WTC11 (cell line): ENCODE measurements around the gene EXOC3L2. TPM values are rescaled to one million over a fixed set of nuclear protein-coding genes. Genes with fewer than 3 reads are reported as not detected.

ENCODE experiments used
- ATAC-seq: fragments of 200-7000 bp; cut with Tn5 transposase; 2 replicates; pipeline ENCODE4 v1.10.0; 2021; ENCODE audit warnings: mild to moderate bottlenecking, moderate library complexity
- CTCF ChIA-PET: fragments of 300-600 bp; sonication (Branson Sonifier 250); formaldehyde crosslinking; loops from one replicate; lab custom pipeline; 2021; ENCODE audit warnings: antibody characterized with exemption; lab: Charles Lee
- POLR2A ChIA-PET: fragments of 350-600 bp; sonication (Branson Sonifier 250); formaldehyde crosslinking; loops from one replicate; lab custom pipeline; 2021; ENCODE audit warnings: antibody characterized with exemption; lab: Charles Lee
- DNase-seq: peaks from one replicate; pipeline ENCODE4 v3.0.0; 2021; ENCODE audit warnings: low spot score
- H3K27ac Mint-ChIP-seq: 2 replicates; pipeline ENCODE4 v1.8.0; 2021; ENCODE audit warnings: mixed read lengths
- H3K27me3 Mint-ChIP-seq: 2 replicates; pipeline ENCODE4 v1.8.0; 2021; ENCODE audit warnings: low read depth, mild to moderate bottlenecking, moderate library complexity, mixed read lengths
- H3K36me3 Mint-ChIP-seq: 2 replicates; pipeline ENCODE4 v1.8.0; 2021; ENCODE audit warnings: mixed read lengths
- H3K4me1 Mint-ChIP-seq: 2 replicates; pipeline ENCODE4 v1.8.0; 2022; ENCODE audit warnings: mixed read lengths
- H3K4me3 Mint-ChIP-seq: 2 replicates; pipeline ENCODE4 v1.8.0; 2021; ENCODE audit warnings: mild to moderate bottlenecking, moderate library complexity, mixed read lengths
- H3K9me3 Mint-ChIP-seq: 2 replicates; pipeline ENCODE4 v1.8.0; 2021; ENCODE audit warnings: mixed read lengths
- AR ChIP-seq: fragments of 250-450 bp; sonication (Bioruptor Pico); IDR thresholded peaks from 2 replicates; pipeline ENCODE4 v1.9.0; 2021; ENCODE audit warnings: mild to moderate bottlenecking
- ATF2 ChIP-seq: sonication (generic); formaldehyde crosslinking; IDR thresholded peaks from 2 replicates; pipeline ENCODE4 v1.8.1; 2022; ENCODE audit warnings: low read depth, missing genetic modification reagents, borderline replicate concordance
- E2F5 ChIP-seq: sonication (generic); formaldehyde crosslinking; IDR thresholded peaks from 2 replicates; pipeline ENCODE4 v1.8.1; 2022; ENCODE audit warnings: mild to moderate bottlenecking, moderate library complexity, missing genetic modification reagents
- ESRRA ChIP-seq: sonication (generic); formaldehyde crosslinking; IDR thresholded peaks from 2 replicates; pipeline ENCODE4 v1.8.1; 2022; ENCODE audit warnings: mild to moderate bottlenecking, missing genetic modification reagents, borderline replicate concordance
- GTF2I ChIP-seq: fragments of 250-450 bp; sonication (Bioruptor Pico); conservative IDR thresholded peaks from 2 replicates; pipeline ENCODE4 v1.4.0; 2021; ENCODE audit warnings: mild to moderate bottlenecking
- HMGA2 ChIP-seq: fragments of 250-450 bp; sonication (Bioruptor Pico); IDR thresholded peaks from 2 replicates; pipeline ENCODE4 v1.4.0; 2021; ENCODE audit warnings: mild to moderate bottlenecking, moderate library complexity
- IRF1 ChIP-seq: sonication (generic); formaldehyde crosslinking; IDR thresholded peaks from 2 replicates; pipeline ENCODE4 v1.8.0; 2023; ENCODE audit warnings: missing genetic modification reagents
- JUN ChIP-seq: sonication (generic); formaldehyde crosslinking; IDR thresholded peaks from 2 replicates; pipeline ENCODE4 v1.8.0; 2023; ENCODE audit warnings: mild to moderate bottlenecking, missing genetic modification reagents
- KAT7 ChIP-seq: sonication (generic); formaldehyde crosslinking; IDR thresholded peaks from 2 replicates; pipeline ENCODE4 v1.8.1; 2023; ENCODE audit warnings: missing genetic modification reagents, mild to moderate bottlenecking, borderline replicate concordance
- NFYB ChIP-seq: sonication (generic); formaldehyde crosslinking; conservative IDR thresholded peaks from 2 replicates; pipeline ENCODE4 v1.8.0; 2022; ENCODE audit warnings: low read depth, missing genetic modification reagents
- NR1H2 ChIP-seq: sonication (generic); formaldehyde crosslinking; IDR thresholded peaks from 2 replicates; pipeline ENCODE4 v1.9.0; 2021; ENCODE audit warnings: mild to moderate bottlenecking, moderate library complexity, missing genetic modification reagents
- RELA ChIP-seq: sonication (generic); formaldehyde crosslinking; IDR thresholded peaks from 2 replicates; pipeline ENCODE4 v1.8.1; 2022; ENCODE audit warnings: missing genetic modification reagents, mild to moderate bottlenecking, borderline replicate concordance
- SMAD4 ChIP-seq: sonication (generic); formaldehyde crosslinking; IDR thresholded peaks from 2 replicates; pipeline ENCODE4 v1.8.0; 2022; ENCODE audit warnings: mild to moderate bottlenecking, missing genetic modification reagents
- SOX15 ChIP-seq: fragments of 250-450 bp; sonication (Bioruptor Pico); IDR thresholded peaks from 2 replicates; pipeline ENCODE4 v1.9.0; 2021; ENCODE audit warnings: mild to moderate bottlenecking
- TEAD4 ChIP-seq: sonication (generic); formaldehyde crosslinking; IDR thresholded peaks from 2 replicates; pipeline ENCODE4 v1.8.0; 2022; ENCODE audit warnings: mild to moderate bottlenecking, missing genetic modification reagents
- ZNF232 ChIP-seq: sonication (generic); formaldehyde crosslinking; IDR thresholded peaks from 2 replicates; pipeline ENCODE4 v1.8.0; 2022; ENCODE audit warnings: mild to moderate bottlenecking, missing genetic modification reagents
- ZNF317 ChIP-seq: sonication (generic); formaldehyde crosslinking; IDR thresholded peaks from 2 replicates; pipeline ENCODE4 v1.8.1; 2023; ENCODE audit warnings: low read depth, mild to moderate bottlenecking, moderate library complexity, missing genetic modification reagents, borderline replicate concordance
- ZNF423 ChIP-seq: fragments of 250-450 bp; sonication (Bioruptor Pico); IDR thresholded peaks from 2 replicates; pipeline ENCODE4 v2.1.2; 2022; ENCODE audit warnings: mild to moderate bottlenecking, moderate library complexity
- total RNA-seq: library from RNA; stranded (reverse); gene quantifications from 3 replicates; pipeline ENCODE4 v1.2.3, GENCODE V29; 2021

EXOC3L2 gene
- total RNA-seq, 1 experiment from 2014 or later = 2.7 TPM

GRCh38 chr19:45251452-45252354 lies 6.5 kb upstream of the EXOC3L2 start (continued):
- no peak for TF ChIP-seq AR
- TF ChIP-seq NFYB (CRISPR knock-in tag) = no peak
- TF ChIP-seq KAT7 (CRISPR knock-in tag) = no peak
- TF ChIP-seq ATF2 (CRISPR knock-in tag) = no peak
- no peak for TF ChIP-seq ZNF423 (CRISPR knock-in tag)
- no peak for TF ChIP-seq JUN (CRISPR knock-in tag)
- no peak for TF ChIP-seq ESRRA (CRISPR knock-in tag)
- TF ChIP-seq HMGA2 = no peak
- no peak for TF ChIP-seq TEAD4 (CRISPR knock-in tag)
- no peak for TF ChIP-seq IRF1 (CRISPR knock-in tag)
- no peak for TF ChIP-seq ZNF317 (CRISPR knock-in tag)
- TF ChIP-seq NR1H2 (CRISPR knock-in tag) = no peak
- no peak for TF ChIP-seq E2F5 (CRISPR knock-in tag)
- TF ChIP-seq RELA (CRISPR knock-in tag) = no peak

GRCh38 chr19:45250832-45251451 lies 5.7 kb upstream of the EXOC3L2 start, which contains the start of gene MARK4:
TSS of gene MARK4 (plus strand) at chr19:45251271. CDS start at chr19:45251589, 318 bp downstream.
- TF ChIP-seq ZNF232 (CRISPR knock-in tag) = no peak
- TF ChIP-seq SMAD4 = no peak
- TF ChIP-seq SOX15 = no peak
- TF ChIP-seq ESRRA (CRISPR knock-in tag) = no peak
- TF ChIP-seq GTF2I (CRISPR knock-in tag) = no peak
- TF ChIP-seq IRF1 (CRISPR knock-in tag) = no peak
- 0 out of 2 replicates have a peak, but pooled peaks have one; percentile 4 for TF ChIP-seq HMGA2
- Mint-ChIP-seq H3K36me3 (no peaks in the 10 kb centered on the region), H3K27me3 (peaks cover 25% of the 10 kb centered on the region), H3K4me3 (peak within 1 kb of the TSS; percentile 89), H3K27ac (no peak within 1 kb of the TSS), H3K9me3 (no peaks in the 10 kb centered on the region), H3K4me1 (peaks cover 22% of the 10 kb centered on the region)
- ChIA-PET CTCF (interaction anchor here (0.6 to 1.4 kb wide), 4 partner anchors 51 to 89 kb away, joined by 3 to 4 read pairs (median 3); no protein-coding TSS in a partner anchor), POLR2A (no interaction called here)
- ATAC-seq (peak; percentile 28), DNase-seq (peak; percentile 54)
